Activated naive CD4-positive, alpha-beta T cell treated with anti-CD3 and anti-CD28 coated beads, Interleukin-2, amount 50 U/mL, for 16 hours (primary cell): Measurements from ENCODE around the gene SS18L1.

Experiments used
- DNase-seq: peaks from one replicate; pipeline ENCODE4 v3.0.0-alpha.2; 2020

The SS18L1 gene

GRCh38 chr20:62200491-62201172 lies 57.1 kb downstream of the SS18L1 start:
- no peak for DNase-seq

GRCh38 chr20:62201173-62202082 lies 57.9 kb downstream of the SS18L1 start:
- no peak for DNase-seq

GRCh38 chr20:62202083-62202395 lies 58.5 kb downstream of the SS18L1 start:
- no peak for DNase-seq

GRCh38 chr20:62202676-62203377 lies 59.3 kb downstream of the SS18L1 start:
- no peak for DNase-seq

GRCh38 chr20:62203378-62204030 lies 59.9 kb downstream of the SS18L1 start:
- no peak for DNase-seq

GRCh38 chr20:62205618-62206387 lies 62.2 kb downstream of the SS18L1 start:
- DNase-seq = no peak

- no peak for DNase-seq
Measured at GRCh38 chr20:62206388-62206775, 62.8 kb downstream of the SS18L1 start.

GRCh38 chr20:62208061-62208794 lies 64.7 kb downstream of the SS18L1 start:
- no peak for DNase-seq

GRCh38 chr20:62208795-62209755 lies 65.5 kb downstream of the SS18L1 start:
- no peak for DNase-seq

- DNase-seq = no peak
Measured at GRCh38 chr20:62209850-62210495, 66.4 kb downstream of the SS18L1 start.

- no peak for DNase-seq
Measured at GRCh38 chr20:62210496-62210855, 66.9 kb downstream of the SS18L1 start.

GRCh38 chr20:62211216-62211615 lies 67.6 kb downstream of the SS18L1 start:
- DNase-seq = no peak

GRCh38 chr20:62211769-62212288 lies 68.3 kb downstream of the SS18L1 start:
- DNase-seq = no peak

- DNase-seq = no peak
Measured at GRCh38 chr20:62212299-62212698, 68.7 kb downstream of the SS18L1 start.

GRCh38 chr20:62214067-62214466 lies 70.5 kb downstream of the SS18L1 start:
- no peak for DNase-seq

GRCh38 chr20:62215020-62215990 lies 71.7 kb downstream of the SS18L1 start:
- no peak for DNase-seq

GRCh38 chr20:62215991-62216635 lies 72.5 kb downstream of the SS18L1 start:
- DNase-seq = no peak
